ENCODE results near the gene JMJD1C.
"Not testable (repeated sequence)": the region's sequence is repeated elsewhere in the genome, so short reads cannot be mapped to it uniquely, and the experiment has no call there.

JMJD1C gene

DNA sequence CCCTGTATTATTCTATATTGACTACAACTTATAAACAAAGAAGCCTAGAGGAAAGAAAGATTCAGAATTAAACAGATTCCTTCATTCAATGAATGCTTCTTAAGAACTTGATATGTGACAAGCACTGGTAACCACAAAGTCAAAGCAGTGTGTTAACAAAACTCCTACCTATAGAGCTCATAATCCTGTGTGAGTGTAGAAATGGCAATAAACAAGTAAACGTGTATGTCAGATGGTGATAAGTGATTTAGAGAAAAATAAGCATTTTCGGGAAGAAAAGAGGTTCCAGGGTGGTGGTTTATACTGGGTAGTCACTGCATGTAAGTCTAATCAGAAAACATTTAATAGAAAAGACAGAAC is 141.3 kb downstream of the JMJD1C start:
- Histone ChIP-seq H3K9me3 (no peaks in the 10 kb centered on the region), H3K27me3 (ENCODE audit: low read depth) (no peaks in the 10 kb centered on the region), H3K4me3 (no peak overlapping the region), H3K4me1 (no peaks in the 10 kb centered on the region; the same call in 1 of the 2 replicates), H3K36me3 (replicated peaks) (no peaks in the 10 kb centered on the region)
- in situ Hi-C loops (cut with MboI; ENCODE audit: low sequenced_read_pairs): no loop called here
- DNase-seq (ENCODE audit: low spot score in 2 of 2): no peak

DNA sequence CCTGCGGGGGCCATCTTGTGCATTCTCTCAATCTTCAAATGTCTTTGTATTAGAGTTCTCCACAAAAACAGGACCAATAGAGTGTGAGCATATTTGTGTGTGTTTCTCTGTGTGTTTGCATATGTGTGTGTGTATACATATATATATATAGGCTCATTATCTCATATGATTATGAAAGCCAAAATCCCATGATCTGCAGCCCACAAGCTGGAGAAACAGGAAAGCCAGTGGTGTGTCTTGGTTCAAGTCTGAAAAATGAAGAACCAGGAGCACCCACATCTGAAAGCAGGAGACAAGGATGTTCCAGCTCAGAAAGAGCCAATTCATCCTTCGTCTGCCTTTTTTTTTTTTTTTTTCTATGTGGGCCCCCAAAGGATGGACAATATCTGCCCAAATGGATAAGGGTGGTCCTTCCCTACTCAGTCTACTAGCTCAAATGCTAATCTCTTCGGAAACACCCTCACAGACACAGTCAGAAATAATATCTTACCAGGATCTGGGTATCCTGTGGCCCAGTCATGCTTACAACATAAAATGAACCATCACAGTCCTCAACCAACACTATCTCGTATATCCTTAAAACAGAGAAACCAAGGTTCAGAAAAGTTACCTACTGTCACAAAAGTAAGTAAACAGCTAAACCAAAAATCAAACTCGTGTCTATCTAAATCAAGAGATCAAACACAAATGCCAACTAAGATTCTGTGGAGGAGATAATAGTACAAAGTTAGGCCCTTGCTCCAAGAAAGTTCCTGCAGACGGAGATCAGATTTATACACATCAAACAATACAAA is 141.9 kb downstream of the JMJD1C start:
- Histone ChIP-seq H3K4me3 (no peak overlapping the region), H3K4me1 (no peaks in the 10 kb centered on the region; the same call in 1 of the 2 replicates), H3K9me3 (no peaks in the 10 kb centered on the region), H3K27me3 (ENCODE audit: low read depth) (no peaks in the 10 kb centered on the region), H3K36me3 (replicated peaks) (no peaks in the 10 kb centered on the region)
- in situ Hi-C loops (cut with MboI; ENCODE audit: low sequenced_read_pairs): no loop called here
- no peak for DNase-seq (ENCODE audit: low spot score in 2 of 2)

DNA sequence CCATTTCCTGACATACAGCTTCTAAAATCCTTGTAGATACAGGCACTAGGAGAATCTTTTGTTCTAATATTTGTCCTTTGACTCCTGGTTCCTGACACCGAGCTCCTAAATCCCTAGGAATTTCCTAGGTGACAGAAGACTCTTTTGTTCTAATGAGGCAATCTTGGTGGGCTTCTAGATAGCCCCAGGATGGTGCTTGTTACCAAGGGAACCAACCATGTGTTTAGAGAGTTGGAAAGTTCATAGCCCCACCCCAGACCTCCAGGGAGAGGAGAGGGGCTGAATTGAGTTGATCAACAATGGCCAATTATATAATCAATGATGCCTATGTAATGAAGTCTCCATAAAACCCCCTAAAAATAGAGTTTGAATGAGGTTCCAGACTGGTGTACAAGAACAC is 145.1 kb downstream of the JMJD1C start:
- Histone ChIP-seq H3K36me3 (replicated peaks) (no peaks in the 10 kb centered on the region), H3K9me3 (no peaks in the 10 kb centered on the region), H3K4me3 (no peak overlapping the region), H3K27me3 (ENCODE audit: low read depth) (no peaks in the 10 kb centered on the region), H3K4me1 (no peaks in the 10 kb centered on the region; the same call in 1 of the 2 replicates)
- DNase-seq (ENCODE audit: low spot score in 2 of 2): no peak
- in situ Hi-C loops (cut with MboI; ENCODE audit: low sequenced_read_pairs): no loop called here

DNA sequence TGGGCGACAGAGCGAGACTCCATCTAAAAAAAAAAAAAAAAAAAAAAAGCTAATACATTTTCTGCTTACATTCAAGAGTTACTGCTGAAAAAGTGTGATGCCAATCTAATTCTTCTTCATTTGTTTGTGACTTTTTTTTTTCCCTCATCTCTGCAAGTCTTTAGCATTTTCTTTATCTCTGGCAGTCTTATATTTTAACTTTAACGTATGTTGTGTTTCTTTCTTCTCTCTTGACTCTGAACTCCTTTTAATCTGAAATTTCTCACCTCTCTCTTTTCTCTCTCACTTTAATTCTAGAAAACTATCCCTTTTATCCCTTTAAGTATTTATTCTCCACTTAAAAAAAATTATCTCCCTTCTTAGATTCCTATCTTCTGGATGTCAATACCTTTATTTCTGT is 146.5 kb downstream of the JMJD1C start:
- no peak overlapping the region for H3K4me3 ChIP-seq
- in situ Hi-C loops (cut with MboI; ENCODE audit: low sequenced_read_pairs): no loop called here
- no peaks in the 10 kb centered on the region; the same call in 1 of the 2 replicates for H3K4me1 ChIP-seq
- no peak for DNase-seq (ENCODE audit: low spot score in 2 of 2)
- H3K36me3 ChIP-seq (replicated peaks): no peaks in the 10 kb centered on the region
- no peaks in the 10 kb centered on the region for H3K27me3 ChIP-seq (ENCODE audit: low read depth)
- no peaks in the 10 kb centered on the region for H3K9me3 ChIP-seq

DNA sequence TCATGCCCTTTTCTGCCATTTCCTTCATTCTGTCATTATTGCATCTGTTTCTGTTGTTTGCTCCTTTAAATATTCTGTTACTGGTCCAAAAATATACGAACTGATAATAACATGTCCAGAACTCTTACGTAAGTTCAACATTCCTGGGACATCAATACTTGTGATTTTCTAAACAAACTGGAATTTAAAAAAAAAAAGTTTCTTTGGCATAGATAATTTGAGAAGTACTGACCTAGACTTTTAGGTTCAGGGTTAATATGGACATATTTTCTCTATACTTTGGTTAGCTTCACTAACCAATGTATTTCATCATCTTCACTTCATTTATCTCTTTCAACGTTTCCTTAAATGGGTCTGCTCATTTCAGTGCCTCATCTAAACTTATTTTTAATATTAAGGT is 147.3 kb downstream of the JMJD1C start:
- Histone ChIP-seq H3K4me3 (no peak overlapping the region), H3K27me3 (ENCODE audit: low read depth) (no peaks in the 10 kb centered on the region), H3K9me3 (no peaks in the 10 kb centered on the region), H3K36me3 (replicated peaks) (no peaks in the 10 kb centered on the region), H3K4me1 (no peaks in the 10 kb centered on the region; the same call in 1 of the 2 replicates)
- in situ Hi-C loops (cut with MboI; ENCODE audit: low sequenced_read_pairs): no loop called here
- no peak for DNase-seq (ENCODE audit: low spot score in 2 of 2)

DNA sequence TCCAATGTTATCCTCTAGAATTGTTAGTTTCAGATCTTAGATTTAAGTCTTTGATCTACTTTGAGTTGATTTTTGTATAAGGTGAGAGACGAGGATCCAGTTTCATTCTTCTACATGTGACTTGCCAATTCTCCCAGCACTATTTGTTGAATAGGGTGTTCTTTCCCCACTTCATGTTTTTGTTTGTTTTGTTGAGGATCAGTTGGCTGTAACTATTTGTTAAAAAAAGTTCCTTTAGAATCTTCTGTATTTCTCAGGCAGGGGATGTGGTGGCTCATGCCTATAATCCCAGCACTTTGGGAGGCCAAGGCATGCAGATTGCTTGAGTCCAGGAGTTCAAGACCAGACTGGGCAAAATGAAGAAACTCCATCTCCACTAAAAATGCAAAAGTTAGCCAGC is 151.8 kb downstream of the JMJD1C start:
- DNase-seq (ENCODE audit: low spot score in 2 of 2): no peak
- no peak overlapping the region for H3K4me3 ChIP-seq

DNA sequence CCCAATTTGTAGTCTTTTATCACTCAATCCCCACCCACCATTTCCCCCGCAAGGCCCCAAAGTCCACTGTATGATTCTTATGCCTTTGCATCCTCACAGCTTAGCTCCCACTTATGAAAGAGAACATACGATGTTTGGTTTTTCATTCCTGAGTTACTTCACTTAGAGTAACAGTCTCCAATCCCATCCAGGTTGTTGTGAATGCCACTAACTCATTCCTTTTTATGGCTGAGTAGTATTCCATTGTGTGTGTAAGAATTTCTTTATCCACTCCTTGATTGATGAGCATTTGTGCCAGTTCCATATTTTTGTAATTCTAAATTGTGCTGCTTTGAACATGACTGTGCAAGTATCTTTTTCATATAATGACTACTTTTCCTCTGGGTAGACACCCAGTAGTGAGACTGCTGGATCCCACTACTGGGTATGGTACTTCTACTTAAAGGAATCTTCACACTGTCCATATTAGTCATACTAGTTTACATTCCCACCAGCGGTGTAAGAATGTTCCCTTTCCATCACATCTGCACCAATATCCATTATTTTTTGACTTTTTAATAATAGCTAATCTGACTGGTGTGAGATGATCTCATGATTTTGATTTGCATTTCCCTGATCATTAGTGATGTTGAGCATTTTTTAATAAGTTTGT is 152.6 kb downstream of the JMJD1C start:
- in situ Hi-C loops (cut with MboI; ENCODE audit: low sequenced_read_pairs): no loop called here
- no peaks in the 10 kb centered on the region for H3K27me3 ChIP-seq (ENCODE audit: low read depth)
- DNase-seq (ENCODE audit: low spot score in 2 of 2): no peak
- no peak overlapping the region for H3K4me3 ChIP-seq
- no peaks in the 10 kb centered on the region for H3K4me1 ChIP-seq
- no peaks in the 10 kb centered on the region for H3K36me3 ChIP-seq (replicated peaks)
- H3K9me3 ChIP-seq: no peaks in the 10 kb centered on the region

More for the DNA sequence above, 151.8 kb downstream of the JMJD1C start:
- Histone ChIP-seq H3K9me3 (no peaks in the 10 kb centered on the region), H3K4me1 (no peaks in the 10 kb centered on the region), H3K36me3 (replicated peaks) (no peaks in the 10 kb centered on the region), H3K27me3 (ENCODE audit: low read depth) (no peaks in the 10 kb centered on the region)
- in situ Hi-C loops (cut with MboI; ENCODE audit: low sequenced_read_pairs): no loop called here

DNA sequence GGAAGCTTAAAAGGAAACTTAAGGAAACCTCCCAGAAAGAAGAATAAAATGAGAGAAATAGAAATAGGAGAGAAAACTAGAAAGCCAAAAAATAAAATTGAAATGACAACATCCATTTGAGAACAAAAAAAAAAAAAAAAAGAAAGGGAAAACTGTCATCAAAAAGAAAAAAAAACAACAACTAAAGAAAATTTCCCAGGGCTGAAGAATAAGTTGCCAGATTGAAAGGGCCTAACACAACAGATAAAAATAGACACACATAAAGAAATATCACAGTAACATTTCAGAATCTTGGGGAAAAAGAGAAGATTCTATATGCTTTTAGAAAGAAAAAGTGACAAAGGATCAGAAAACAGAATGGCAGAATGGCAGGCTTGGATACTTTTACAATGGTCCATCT is 157.1 kb downstream of the JMJD1C start:
- Histone ChIP-seq H3K4me1 (no peaks in the 10 kb centered on the region), H3K9me3 (no peaks in the 10 kb centered on the region), H3K27me3 (ENCODE audit: low read depth) (no peaks in the 10 kb centered on the region), H3K4me3 (no peak overlapping the region), H3K36me3 (replicated peaks) (no peaks in the 10 kb centered on the region)
- DNase-seq (ENCODE audit: low spot score in 2 of 2): no peak
- in situ Hi-C loops (cut with MboI; ENCODE audit: low sequenced_read_pairs): no loop called here

DNA sequence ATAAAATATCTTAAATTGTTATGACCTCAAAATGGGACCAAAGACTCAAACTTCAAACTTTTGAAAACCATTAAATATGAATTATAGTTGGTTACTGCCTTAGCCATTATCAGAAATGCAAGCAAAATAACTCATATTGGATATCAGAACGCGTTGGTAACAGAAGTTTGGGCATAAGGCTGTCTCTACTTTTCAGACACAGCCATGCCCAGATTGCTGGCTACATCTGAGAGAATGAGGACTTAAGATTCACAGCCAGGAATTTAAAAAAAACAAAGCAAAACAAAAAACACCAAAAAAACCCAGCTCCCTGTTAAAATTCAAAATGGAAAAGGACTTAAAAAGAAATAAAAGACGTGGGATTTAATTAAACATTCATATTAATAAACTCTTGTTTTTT is 161.6 kb downstream of the JMJD1C start:
- in situ Hi-C loops (cut with MboI; ENCODE audit: low sequenced_read_pairs): no loop called here
- Histone ChIP-seq H3K27me3 (ENCODE audit: low read depth) (no peaks in the 10 kb centered on the region), H3K36me3 (replicated peaks) (no peaks in the 10 kb centered on the region), H3K4me3 (no peak overlapping the region), H3K4me1 (no peaks in the 10 kb centered on the region), H3K9me3 (no peaks in the 10 kb centered on the region)
- no peak for DNase-seq (ENCODE audit: low spot score in 2 of 2)

DNA sequence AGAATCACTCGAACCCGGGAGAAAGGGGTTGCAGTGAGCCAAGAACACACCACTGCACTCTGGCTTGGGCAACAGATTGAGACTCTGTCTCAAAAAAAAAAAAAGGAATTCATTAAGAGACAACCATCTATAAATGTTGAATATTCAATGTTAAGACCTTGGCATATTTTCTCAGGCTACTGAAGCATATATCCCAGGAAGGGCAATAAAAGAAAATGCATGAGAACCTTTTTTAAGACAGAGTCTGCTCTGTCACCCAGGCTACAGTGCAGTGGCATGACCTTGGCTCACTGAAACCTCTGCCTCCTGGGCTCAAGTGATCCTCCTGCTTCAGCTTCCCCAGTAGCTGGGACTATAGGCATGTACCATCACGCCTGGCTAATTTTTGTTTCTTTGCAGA is 165.0 kb downstream of the JMJD1C start:
- H3K4me1 ChIP-seq: no peaks in the 10 kb centered on the region
- H3K4me3 ChIP-seq: no peak overlapping the region
- H3K27me3 ChIP-seq (ENCODE audit: low read depth): no peaks in the 10 kb centered on the region
- in situ Hi-C loops (cut with MboI; ENCODE audit: low sequenced_read_pairs): no loop called here
- no peaks in the 10 kb centered on the region for H3K9me3 ChIP-seq
- H3K36me3 ChIP-seq (replicated peaks): no peaks in the 10 kb centered on the region
- no peak for DNase-seq (ENCODE audit: low spot score in 2 of 2)

DNA sequence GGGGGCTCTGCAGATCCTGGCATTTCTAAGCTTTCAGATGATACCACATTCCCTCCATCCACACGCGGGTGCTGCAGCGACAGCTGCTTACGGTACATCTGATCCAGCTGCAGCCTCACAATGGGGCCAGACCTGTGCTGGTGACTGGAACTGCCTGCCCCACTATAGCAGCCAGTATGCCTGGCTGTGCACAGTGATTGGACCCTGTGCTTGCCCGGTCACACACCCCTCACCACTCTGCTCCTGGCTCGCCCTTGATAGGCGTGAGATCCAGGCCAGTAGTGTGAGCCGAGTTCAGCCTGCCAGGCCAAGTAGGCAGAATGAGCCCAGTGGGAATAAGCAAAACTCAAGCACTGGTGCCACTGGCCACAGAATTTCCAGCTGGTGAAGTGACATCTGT is 167.8 kb downstream of the JMJD1C start:
- DNase-seq (ENCODE audit: low spot score in 2 of 2): no peak
- in situ Hi-C loops (cut with MboI; ENCODE audit: low sequenced_read_pairs): no loop called here

DNA sequence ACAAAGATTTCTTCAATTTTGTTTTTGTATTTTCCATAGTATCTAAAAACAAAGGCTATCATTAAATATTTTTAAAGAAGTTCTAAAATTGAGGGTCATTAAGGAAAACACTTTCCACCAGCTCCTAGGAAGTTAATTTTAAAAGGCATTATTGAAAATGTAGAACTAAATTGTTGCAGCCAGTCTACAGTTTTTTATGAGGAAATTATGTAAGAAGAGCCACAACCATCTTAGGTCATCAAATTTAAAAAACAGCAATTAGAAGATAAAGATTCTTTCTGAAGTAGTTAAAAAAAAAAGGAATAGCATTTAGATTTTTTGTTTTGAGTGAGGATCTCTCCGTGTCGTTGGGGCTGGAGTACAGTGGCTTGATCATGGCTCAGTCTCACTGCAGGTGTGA is 171.0 kb downstream of the JMJD1C start:
- Histone ChIP-seq H3K4me1 (no peaks in the 10 kb centered on the region), H3K36me3 (replicated peaks) (no peaks in the 10 kb centered on the region), H3K9me3 (no peaks in the 10 kb centered on the region), H3K4me3 (no peak overlapping the region), H3K27me3 (ENCODE audit: low read depth) (no peaks in the 10 kb centered on the region)
- DNase-seq (ENCODE audit: low spot score in 2 of 2): no peak
- in situ Hi-C loops (cut with MboI; ENCODE audit: low sequenced_read_pairs): no loop called here

More for the DNA sequence above, 167.8 kb downstream of the JMJD1C start:
- Histone ChIP-seq H3K9me3 (no peaks in the 10 kb centered on the region), H3K27me3 (ENCODE audit: low read depth) (no peaks in the 10 kb centered on the region), H3K36me3 (replicated peaks) (no peaks in the 10 kb centered on the region), H3K4me1 (no peaks in the 10 kb centered on the region), H3K4me3 (no peak overlapping the region)

DNA sequence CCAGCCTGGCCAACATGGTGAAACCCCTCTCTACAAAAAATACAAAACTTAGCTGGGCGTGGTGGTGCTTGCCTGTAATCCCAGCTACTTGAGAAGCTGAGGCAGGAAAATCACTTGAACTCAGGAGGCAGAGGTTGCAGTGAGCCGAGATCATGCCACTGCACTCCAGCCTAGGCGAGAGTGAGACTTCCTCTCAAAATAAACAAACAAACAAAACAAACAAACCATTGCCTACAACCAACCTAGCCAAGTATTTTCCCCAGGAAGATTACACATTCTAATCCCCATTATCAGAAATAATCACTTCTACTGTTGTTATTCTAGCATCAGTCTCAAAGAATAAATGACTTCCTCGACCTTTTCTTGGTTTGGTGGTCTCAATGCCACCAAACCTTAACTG is 172.9 kb downstream of the JMJD1C start:
- H3K4me1 ChIP-seq; DNase-seq (ENCODE audit: low spot score in 2 of 2); in situ Hi-C loops (cut with MboI; ENCODE audit: low sequenced_read_pairs); H3K36me3 ChIP-seq (replicated peaks); H3K27me3 ChIP-seq (ENCODE audit: low read depth); H3K4me3 ChIP-seq; H3K9me3 ChIP-seq: not testable (repeated sequence)

DNA sequence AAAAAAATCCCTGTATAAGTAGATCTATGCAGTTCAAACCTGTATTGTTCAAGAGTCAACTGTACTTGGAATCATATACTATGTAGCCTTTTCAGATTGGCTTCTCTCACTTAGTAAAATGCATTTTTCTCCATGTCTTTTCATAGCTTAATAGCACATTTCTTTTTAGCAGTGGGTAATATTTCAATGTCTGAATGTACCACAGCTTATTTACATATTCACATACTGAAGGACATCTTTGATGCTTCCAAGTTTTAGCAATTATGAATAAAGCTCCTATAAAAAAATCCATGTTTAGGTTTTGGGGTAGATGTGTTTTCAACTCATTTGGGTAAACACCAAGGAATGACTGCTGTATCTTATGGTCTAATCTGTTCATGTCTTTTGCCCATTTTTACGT is 177.6 kb downstream of the JMJD1C start:
- Histone ChIP-seq H3K4me1 (no peaks in the 10 kb centered on the region), H3K4me3 (no peak overlapping the region), H3K9me3 (no peaks in the 10 kb centered on the region), H3K36me3 (replicated peaks) (no peaks in the 10 kb centered on the region), H3K27me3 (ENCODE audit: low read depth) (no peaks in the 10 kb centered on the region)
- in situ Hi-C loops (cut with MboI; ENCODE audit: low sequenced_read_pairs): no loop called here
- DNase-seq (ENCODE audit: low spot score in 2 of 2): no peak
